ENCODE measurements around the gene LRRFIP2. TPM values are rescaled to one million over a fixed set of nuclear protein-coding genes. Genes with fewer than 3 reads are reported as not detected.
A peak's percentile ranks its signal among the peaks of the same experiment; 100 is the strongest.

LRRFIP2 gene
- total RNA-seq, 1 donor from 2014 or later, result 40.0 TPM

DNA sequence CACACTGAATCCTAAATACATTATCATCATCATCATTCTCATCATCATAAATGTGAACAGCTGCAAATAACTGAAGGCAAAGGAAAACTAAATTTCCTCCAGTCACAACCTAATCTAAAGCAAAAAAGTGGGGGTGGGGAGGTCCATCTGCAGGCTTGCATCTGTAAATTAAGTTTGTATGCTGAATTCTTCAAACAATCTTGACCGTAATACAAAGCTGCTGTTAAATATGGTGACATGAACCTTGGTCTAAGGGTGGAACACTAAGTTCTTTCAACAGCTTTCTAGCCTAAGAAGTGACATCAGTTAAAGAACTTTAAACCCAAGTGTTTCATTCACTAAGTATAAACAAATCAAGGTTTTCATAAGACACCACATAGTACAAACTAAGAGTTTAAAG, 4.3 kb downstream of the LRRFIP2 start:
- H3K4me3 Mint-ChIP-seq (ENCODE audit: unreplicated experiment), result no peak overlapping the region
- no peaks in the 10 kb centered on the region for H3K9me3 Mint-ChIP-seq (ENCODE audit: unreplicated experiment)
- DNase-seq (ENCODE audit: low spot score), result no peak
- no peaks in the 10 kb centered on the region for H3K27me3 Mint-ChIP-seq (ENCODE audit: unreplicated experiment)
- no peaks in the 10 kb centered on the region for H3K36me3 Mint-ChIP-seq (ENCODE audit: low read depth, unreplicated experiment)
- no peak overlapping the region for H3K27ac Mint-ChIP-seq (ENCODE audit: unreplicated experiment)
- TF ChIP-seq, protein P1, sequence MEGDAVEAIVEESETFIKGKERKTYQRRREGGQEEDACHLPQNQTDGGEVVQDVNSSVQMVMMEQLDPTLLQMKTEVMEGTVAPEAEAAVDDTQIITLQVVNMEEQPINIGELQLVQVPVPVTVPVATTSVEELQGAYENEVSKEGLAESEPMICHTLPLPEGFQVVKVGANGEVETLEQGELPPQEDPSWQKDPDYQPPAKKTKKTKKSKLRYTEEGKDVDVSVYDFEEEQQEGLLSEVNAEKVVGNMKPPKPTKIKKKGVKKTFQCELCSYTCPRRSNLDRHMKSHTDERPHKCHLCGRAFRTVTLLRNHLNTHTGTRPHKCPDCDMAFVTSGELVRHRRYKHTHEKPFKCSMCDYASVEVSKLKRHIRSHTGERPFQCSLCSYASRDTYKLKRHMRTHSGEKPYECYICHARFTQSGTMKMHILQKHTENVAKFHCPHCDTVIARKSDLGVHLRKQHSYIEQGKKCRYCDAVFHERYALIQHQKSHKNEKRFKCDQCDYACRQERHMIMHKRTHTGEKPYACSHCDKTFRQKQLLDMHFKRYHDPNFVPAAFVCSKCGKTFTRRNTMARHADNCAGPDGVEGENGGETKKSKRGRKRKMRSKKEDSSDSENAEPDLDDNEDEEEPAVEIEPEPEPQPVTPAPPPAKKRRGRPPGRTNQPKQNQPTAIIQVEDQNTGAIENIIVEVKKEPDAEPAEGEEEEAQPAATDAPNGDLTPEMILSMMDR (IDR thresholded peaks at IDR 0.05; ENCODE audit: unreplicated experiment), result no peak
- H3K4me1 Mint-ChIP-seq (ENCODE audit: unreplicated experiment), result peaks cover 19% of the 10 kb centered on the region

DNA sequence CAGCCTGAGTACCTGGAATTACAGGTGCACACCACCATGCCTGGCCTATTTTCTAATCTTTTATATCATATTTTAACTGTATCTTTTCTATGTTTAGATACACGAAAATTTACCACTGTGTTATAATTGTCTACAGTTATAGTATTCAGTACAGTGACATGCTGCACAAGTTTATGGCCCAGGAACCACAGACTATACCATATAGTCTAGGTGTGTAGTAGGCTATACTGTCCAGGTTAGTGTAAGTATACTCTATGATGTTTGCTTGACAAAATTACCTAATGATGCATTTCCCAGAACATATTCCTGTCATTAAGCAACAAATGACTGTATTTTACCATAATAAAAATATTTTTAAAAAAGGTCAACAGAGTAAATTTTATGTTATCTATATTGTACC, 5.5 kb downstream of the LRRFIP2 start:
- Mint-ChIP-seq H3K9me3 (ENCODE audit: unreplicated experiment) (no peaks in the 10 kb centered on the region), H3K4me3 (ENCODE audit: unreplicated experiment) (no peak overlapping the region), H3K4me1 (ENCODE audit: unreplicated experiment) (peaks cover 14% of the 10 kb centered on the region), H3K27ac (ENCODE audit: unreplicated experiment) (no peak overlapping the region), H3K27me3 (ENCODE audit: unreplicated experiment) (no peaks in the 10 kb centered on the region), H3K36me3 (ENCODE audit: low read depth, unreplicated experiment) (no peaks in the 10 kb centered on the region)
- TF ChIP-seq, protein P1 (IDR thresholded peaks at IDR 0.05; ENCODE audit: unreplicated experiment), result no peak
- DNase-seq (ENCODE audit: low spot score), result no peak

- Mint-ChIP-seq H3K9me3 (ENCODE audit: unreplicated experiment) (no peaks in the 10 kb centered on the region), H3K4me3 (ENCODE audit: unreplicated experiment) (no peak overlapping the region), H3K4me1 (ENCODE audit: unreplicated experiment) (peaks cover 26% of the 10 kb centered on the region), H3K27me3 (ENCODE audit: unreplicated experiment) (no peaks in the 10 kb centered on the region), H3K27ac (ENCODE audit: unreplicated experiment) (peak overlapping the region; percentile 75), H3K36me3 (ENCODE audit: low read depth, unreplicated experiment) (no peaks in the 10 kb centered on the region)
- peak; percentile 12 for DNase-seq (ENCODE audit: low spot score)
- TF ChIP-seq, protein P1 (IDR thresholded peaks at IDR 0.05; ENCODE audit: unreplicated experiment), result no peak
Measured at GRCh38 chr3:37163262-37164015, 10.9 kb downstream of the LRRFIP2 start.

DNA sequence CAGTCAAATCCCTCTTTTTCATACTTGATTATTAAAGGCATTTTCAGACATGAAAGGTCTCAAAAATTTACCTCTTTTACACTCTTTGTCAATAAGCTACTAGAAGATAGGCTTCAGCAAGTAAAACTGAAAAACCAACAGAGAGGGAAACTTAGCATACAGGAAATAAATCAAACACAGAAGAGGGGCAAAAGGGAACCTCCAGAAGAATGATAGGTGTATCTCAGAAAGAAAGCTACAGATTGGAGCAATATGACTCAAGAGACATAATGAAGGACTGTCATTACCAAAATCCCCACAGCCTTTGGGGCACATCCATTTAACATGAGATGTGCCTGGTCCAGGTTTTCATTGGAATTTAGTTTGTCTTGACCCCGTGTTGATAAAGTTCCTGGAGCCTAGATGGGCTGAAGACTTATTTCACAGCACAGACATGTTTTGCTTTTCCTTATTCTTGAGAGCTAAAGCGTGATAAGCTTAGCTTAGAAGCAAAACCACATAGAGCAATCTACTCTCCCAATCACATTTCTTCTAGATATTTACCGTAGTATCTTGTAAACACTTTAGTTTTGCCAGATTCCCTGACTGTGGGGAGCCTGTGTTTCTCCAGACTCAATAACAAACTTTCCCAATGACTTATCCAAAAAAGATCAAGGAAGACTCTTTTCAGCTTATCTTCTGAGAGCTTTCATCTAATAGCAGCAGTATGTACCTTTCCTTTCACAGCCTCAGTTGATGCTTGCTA, 11.7 kb downstream of the LRRFIP2 start:
- Mint-ChIP-seq H3K27me3 (ENCODE audit: unreplicated experiment) (no peaks in the 10 kb centered on the region), H3K9me3 (ENCODE audit: unreplicated experiment) (no peaks in the 10 kb centered on the region), H3K4me3 (ENCODE audit: unreplicated experiment) (no peak overlapping the region), H3K4me1 (ENCODE audit: unreplicated experiment) (peaks cover 26% of the 10 kb centered on the region), H3K27ac (ENCODE audit: unreplicated experiment) (peak overlapping the region; percentile 75), H3K36me3 (ENCODE audit: low read depth, unreplicated experiment) (no peaks in the 10 kb centered on the region)
- DNase-seq (ENCODE audit: low spot score), result no peak
- TF ChIP-seq, protein P1 (IDR thresholded peaks at IDR 0.05; ENCODE audit: unreplicated experiment), result no peak

- no peak overlapping the region for H3K27ac Mint-ChIP-seq (ENCODE audit: unreplicated experiment)
- H3K4me1 Mint-ChIP-seq (ENCODE audit: unreplicated experiment), result peaks cover 26% of the 10 kb centered on the region
- TF ChIP-seq, protein P1 (IDR thresholded peaks at IDR 0.05; ENCODE audit: unreplicated experiment), result no peak
- H3K36me3 Mint-ChIP-seq (ENCODE audit: low read depth, unreplicated experiment), result no peaks in the 10 kb centered on the region
- DNase-seq (ENCODE audit: low spot score), result no peak
- H3K4me3 Mint-ChIP-seq (ENCODE audit: unreplicated experiment), result no peak overlapping the region
- no peaks in the 10 kb centered on the region for H3K27me3 Mint-ChIP-seq (ENCODE audit: unreplicated experiment)
- H3K9me3 Mint-ChIP-seq (ENCODE audit: unreplicated experiment), result no peaks in the 10 kb centered on the region
Measured at GRCh38 chr3:37161351-37161750, 13.0 kb downstream of the LRRFIP2 start.
